ENCODE results near the gene TTC31.

TTC31 gene

DNA sequence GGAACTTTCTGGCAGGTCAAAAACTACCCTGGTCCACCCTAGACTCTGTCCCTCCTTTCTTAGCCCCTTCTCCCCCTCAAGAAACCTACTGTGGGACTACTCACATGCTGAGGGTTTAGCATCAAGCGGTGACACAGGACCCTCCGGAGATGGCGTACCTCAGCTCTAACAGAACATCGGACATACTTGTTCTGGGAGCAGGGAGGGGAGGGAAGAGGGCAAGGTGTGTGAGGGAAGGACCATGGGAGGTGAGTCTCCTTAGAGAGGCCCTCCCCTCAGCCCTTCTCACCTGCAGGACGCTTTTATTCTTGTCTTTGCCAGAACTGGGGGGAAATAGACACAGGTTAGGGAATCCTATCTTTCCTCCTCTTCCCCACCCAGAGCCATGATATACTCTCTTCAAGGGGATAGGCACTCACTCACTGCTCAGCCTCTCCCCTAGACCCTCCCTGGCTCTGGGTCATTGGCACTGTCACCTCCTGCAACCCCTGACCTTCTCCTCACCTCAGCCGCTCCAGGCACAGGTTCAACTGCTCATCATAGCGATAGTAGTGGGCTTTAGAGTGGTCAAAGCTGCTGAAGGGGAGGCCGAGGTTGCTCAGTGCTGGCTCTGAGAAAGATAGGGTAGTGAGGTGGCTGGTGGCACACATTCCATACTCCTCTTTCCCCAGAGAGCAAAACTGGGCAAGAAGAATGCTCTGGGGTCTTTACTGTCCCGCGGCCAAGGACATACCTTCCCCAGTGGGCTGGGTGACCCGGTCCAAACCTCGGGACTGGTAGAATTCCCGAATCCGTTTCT is 22.8 kb downstream of the TTC31 start:
- DNase-seq = no peak

- DNase-seq = peak; percentile 99
Measured at GRCh38 chr2:74507145-74507925, 24.5 kb downstream of the TTC31 start, which contains the start of gene PCGF1. PCGF1 (minus strand) TSS chr2:74507695; CDS start chr2:74507668, 27 bp downstream.

GRCh38 chr2:74507926-74508520 is 25.1 kb downstream of the TTC31 start:
- no peak for DNase-seq

GRCh38 chr2:74510272-74510671 is 27.4 kb downstream of the TTC31 start:
- DNase-seq = no peak

GRCh38 chr2:74511104-74511989 is 28.5 kb downstream of the TTC31 start:
- DNase-seq = no peak

- no peak for DNase-seq
Measured at GRCh38 chr2:74512744-74513604, 30.1 kb downstream of the TTC31 start.

GRCh38 chr2:74513605-74514367 is 30.9 kb downstream of the TTC31 start:
- DNase-seq = peak; percentile 37

GRCh38 chr2:74514368-74515270 is 31.7 kb downstream of the TTC31 start, which contains the start of gene TLX2:
TLX2 (plus strand) TSS chr2:74514450; CDS start chr2:74514807, 357 bp downstream.
- DNase-seq = no peak

DNA sequence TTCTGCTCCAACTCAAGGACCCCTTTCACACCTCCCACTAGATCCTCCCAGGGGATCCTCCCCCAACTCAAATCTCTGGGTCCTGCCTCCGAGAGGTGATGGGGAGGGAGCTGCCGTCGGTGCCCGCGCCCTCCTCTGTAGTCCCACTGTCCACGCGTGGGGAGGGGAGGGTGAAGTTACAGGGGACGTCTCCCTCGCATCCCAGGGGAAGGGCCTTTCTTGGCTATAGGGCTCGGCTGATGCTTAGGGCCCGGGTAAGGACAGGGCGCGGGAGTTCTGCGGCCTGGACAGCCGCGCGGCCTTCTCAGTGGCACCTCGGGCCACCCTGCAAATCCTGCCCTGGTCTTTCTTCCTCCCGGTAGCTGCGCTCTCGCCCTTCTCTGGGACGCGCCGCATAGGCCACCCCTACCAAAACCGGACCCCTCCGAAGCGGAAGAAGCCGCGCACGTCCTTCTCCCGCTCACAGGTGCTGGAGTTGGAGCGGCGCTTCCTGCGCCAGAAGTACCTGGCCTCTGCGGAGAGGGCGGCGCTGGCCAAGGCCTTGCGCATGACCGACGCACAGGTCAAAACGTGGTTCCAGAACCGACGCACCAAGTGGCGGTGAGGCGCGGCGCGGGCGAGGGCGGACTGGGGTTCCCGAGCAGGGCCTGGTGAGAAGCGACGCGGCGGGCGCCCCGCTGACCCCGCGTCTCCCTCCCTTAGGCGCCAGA is 32.5 kb downstream of the TTC31 start:
- no peak for DNase-seq

GRCh38 chr2:74515981-74516633 is 33.2 kb downstream of the TTC31 start:
- DNase-seq = peak; percentile 82

DNA sequence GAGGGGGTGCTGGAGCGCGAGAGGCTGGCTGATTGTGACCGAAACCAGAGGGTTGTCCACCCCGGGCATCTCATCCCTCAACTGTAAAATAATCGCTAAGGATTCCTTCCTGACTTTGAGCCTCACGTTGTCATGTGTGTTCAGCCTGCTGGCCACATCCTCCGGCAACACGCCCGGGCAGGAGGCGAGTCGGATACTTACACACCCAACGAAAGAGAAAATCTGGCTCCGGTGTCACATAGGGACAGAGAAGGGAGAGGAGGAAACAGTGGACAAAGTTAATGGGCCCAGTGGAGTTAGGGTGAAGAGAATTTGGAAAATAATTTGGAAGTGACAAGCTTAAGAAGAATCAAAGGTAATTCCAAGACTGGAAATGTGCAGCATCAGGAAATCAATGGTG is 33.8 kb downstream of the TTC31 start:
- DNase-seq = no peak

- no peak for DNase-seq
Measured at GRCh38 chr2:74522516-74522915, 39.6 kb downstream of the TTC31 start.

DNA sequence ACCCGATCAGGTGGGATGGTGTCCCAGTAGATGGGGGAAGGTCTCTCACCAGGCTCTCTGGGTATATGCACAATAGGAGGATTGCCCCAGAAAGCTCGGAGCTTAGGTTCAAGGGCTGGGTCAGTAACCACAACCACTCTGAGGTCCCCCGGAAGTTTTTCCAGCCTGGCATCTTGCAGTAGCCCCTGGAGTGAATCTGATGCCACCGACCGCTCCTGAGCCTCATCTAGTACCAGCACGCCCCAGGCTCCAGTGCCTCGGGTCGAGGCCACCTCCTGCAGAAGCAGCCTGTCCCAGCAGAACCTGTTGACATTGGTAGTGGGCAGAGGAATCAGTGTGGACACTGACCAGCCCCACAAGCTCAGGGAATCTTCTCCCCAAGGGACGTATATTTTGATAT is 41.1 kb downstream of the TTC31 start:
- no peak for DNase-seq

- DNase-seq = no peak
Measured at GRCh38 chr2:74524955-74525716, 42.3 kb downstream of the TTC31 start.

DNA sequence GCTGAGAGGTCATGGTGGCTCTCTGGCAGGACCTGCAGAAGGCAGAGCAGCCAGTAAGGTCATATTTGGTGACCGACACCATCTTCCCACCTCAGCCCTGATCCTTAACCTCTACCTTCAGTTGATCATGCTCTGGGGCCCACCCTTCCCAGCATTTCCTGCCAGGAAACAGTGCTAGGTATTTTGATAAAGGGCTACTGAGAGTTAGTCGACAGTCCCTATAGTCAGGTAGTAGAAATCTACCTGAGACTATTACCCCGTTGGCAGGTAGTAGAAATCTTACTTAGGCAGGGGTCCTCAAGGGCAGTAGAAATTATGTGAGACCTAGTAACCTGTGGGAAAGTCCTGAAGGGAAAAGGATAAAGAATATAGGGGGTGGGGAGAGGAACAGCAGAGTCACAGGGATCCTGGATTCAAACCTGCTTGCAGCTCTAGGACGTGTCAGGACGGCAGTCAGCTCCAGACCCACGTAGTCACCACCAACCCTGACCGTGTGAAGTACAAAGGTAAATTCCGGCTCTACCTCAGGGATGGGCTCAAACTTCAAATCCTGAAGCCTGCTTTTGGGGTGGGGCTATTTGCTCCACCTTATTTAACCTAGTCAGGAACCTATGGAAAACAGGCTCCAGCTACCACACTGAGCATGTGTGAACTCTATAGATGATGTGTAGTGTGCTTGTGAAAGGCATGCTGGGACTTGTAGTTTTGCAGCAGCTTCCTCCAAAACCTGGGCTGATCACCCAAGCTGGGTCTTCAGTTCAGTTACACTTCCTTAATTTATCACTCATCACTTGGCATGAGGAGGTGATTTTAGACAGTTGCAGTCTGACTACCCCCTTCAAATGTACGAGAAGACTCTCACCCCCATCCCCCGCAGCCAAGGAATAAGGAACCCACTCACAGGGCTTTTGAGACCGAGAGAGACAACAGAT is 43.1 kb downstream of the TTC31 start, which contains the start of gene DQX1:
DQX1 (minus strand) TSS at position 515 of the 932 bp plus-strand sequence; CDS start at position 13, 502 bp downstream.
- DNase-seq = no peak

DNA sequence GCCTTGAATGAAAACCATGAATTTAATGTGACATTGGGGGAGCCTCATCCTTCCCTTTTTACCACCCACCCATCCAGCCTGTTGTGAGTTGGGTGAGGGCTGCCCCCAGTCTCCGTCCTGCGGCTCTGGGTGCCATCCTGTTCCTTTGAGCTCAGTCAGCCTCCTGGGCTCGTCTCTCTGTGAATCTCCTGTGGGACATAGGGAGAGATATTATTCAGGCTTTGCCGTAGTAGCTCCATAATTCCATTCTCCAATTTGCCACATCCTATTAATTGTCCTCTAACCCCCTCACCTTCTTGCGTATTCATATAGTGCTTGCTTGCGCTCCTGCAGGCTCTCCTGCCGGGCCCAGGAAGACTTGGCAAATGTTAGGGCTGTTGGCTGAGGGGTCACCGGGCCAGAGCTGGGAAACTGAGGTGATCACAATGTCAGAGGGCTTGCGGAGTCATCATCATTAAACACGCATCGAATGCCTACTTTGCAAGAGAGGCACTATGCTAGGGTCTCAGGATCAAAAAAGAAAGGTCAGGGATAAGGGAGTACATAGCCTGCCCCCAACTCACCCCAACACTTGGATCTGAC is 43.9 kb downstream of the TTC31 start:
- DNase-seq = no peak
